HG02852 (cell line): ENCODE data around the gene HIVEP1.

Experiments used
- ATAC-seq: cut with Tn5 transposase; IDR thresholded peaks from one replicate; pipeline ENCODE4 v1.9.1; 2021; ENCODE audit warnings: mild to moderate bottlenecking, moderate library complexity; ENCODE audit not compliant: unreplicated experiment

HIVEP1 gene

DNA sequence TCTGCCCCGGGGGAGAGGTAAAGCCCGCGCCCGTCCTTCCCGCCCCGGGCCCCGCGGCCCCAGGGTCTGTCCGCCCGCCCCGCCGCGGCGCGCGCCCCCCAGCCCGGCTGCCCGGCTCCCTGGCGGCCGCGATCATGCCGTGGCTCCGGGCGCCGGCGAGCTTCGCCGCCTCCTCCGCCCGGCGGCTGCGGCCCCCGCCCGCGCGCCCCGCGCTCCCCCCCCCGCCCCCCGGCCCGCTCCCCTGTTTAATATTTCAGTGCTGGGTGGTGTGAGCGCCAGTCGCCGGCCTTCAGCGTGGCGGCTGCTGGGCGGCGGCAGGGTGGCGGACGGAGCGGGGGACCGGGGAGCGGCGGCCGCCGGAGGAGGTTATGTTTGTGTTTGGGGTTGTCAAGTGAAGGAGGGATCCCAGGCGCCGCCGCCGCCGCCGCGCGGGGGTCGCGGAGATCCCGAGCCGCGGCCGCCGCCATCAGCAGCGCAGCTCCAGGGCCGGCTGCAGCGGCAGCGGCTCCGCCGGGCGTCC, at the start of gene HIVEP1:
TSS of gene HIVEP1 (plus strand) at position 275 of the 520 bp plus-strand sequence. CDS start 3,317 bp downstream, outside the sequence.
- ATAC-seq, result no peak

DNA sequence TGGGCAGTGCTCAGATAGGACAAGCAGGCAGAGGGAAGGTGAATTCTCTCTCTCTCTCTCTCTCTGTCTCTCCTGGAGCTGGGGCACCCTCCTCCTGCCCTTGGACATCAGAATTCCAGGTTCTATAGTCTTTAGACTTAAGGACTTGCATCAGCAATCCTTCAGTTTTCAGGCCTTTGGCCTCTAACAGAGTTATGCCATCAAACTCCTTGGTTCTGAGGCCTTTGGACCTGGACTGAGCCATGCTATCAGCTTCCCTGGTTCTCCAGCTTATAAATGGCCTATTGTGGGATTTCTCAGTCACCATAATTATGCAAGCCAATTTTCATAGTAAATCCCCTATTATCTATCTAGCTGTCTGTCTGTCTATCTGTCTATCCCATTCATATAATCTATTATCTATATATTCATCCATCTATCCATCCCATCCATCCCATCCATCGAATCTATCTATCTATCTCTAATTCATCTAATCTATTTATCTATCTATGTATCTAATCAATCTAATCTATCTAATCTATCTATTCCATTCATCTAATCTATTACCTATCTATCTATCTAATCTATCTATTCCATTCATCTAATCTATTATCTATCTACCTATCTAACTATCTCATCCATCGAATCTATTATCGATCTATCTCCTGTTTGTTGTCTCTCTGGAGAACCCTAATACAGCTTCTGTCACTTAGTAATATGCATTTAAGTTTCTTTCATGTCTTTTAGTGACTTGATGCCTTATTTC, 48.2 kb upstream of the HIVEP1 start:
- ATAC-seq, result no peak

DNA sequence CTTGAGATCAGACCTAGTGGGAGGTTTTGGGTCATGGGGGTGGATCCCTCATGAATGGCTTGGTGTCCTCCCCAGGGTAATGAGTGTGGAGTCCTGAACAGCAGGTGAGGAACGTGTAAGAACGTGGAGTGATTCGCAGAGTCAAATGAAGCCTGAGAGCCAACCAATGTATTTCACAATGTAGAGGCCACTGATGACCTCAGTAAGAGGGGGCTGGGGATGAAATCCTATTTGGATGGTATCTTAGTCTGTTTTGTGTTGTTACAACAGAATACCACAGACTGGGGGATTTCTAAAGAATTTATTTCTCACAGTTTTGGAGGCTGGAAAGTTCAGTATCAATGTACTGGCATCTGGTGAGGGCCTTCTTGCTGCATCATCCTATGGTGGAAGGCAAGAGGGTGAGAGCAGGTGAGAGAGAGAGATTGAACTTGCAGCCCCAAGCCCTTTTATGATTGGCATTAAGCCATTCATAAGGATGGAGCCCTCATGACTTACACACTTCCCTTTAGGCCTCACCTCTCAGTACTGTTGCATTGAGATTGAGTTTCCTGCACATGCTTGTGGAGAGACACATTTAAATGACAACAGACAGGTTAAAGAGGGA, 47.3 kb upstream of the HIVEP1 start:
- ATAC-seq, result no peak

DNA sequence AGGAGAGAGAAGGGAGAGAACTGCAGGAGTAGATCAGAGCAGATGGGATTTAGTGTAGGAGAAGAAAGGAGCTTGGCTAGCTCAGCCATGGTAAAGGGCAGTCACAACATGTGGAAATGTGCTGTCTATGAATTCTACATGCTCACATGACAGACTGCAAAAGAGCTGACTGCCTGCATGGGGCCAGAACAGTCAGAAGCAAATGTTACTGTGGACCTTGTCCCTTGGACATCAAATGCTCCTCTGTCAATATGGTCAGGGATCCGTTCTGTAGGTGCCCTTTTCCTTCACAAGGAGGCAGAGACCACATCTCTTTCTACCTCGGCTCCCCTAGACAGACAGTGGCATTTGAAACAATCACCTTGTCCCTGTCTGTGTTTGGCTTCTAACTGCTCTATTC, 46.6 kb upstream of the HIVEP1 start:
- no peak for ATAC-seq

DNA sequence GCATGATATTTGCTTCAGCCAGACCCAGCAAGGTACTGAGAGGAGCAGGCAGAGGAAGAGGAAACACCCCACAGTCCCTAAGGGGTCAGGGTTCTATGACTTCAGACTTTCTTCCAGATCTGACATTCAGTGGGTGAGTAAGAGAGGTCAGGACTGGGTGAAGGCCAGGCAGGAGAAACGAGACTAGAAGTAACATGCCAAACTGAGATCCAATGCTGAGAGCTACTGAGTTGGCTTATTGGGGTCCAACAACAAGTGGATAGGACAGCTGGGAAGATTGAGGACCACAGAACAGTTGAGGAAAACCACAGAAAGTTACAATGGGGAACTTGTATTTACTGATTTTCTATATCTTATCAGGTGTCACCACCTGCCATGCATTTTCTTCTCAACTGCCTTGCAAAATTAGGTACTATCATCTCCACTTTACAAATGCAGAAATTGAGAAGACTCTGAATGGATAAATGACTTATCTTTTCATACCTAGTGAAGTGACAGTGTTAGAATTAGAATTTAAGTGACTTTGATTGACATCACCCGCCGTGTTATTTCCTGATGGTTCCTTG, 43.8 kb upstream of the HIVEP1 start:
- no peak for ATAC-seq

DNA sequence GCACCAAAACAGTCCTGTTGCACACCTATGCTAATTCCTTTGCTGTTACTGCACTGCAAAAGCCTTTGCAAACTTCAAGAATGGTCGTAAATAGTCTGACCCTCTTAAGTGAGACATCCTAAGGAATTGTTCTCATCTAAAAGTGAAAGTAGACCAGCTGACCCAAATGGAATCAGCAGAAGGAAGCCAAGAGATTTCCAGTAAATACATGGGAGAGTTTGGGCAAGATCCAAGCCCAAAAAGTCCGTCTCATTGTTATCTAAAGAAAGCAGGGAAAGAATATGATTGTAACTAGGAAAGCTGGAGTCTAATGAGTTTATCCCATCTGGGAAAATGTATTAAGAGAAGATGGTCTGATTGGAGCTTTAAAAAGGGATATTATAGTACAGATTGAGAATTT, 43.0 kb upstream of the HIVEP1 start:
- no peak for ATAC-seq

DNA sequence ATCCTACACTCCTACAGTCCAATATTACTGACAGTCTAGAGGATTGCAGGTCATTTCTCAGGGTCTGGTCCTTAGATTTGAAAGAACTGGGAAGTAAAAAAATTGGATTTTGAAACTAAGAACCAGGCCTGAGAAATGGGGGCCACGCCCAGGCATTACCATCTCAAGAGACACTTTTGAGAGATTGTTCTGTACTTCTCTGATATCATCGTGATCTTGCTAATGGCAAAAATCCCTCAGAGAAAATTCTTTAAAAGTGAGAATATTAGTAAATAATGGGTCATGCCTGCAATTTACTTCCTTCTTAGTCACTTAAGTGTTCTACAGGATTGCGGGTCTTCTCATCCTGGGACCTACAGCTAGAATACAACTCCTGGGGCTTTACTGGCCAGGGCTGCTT, 42.0 kb upstream of the HIVEP1 start:
- no peak for ATAC-seq

DNA sequence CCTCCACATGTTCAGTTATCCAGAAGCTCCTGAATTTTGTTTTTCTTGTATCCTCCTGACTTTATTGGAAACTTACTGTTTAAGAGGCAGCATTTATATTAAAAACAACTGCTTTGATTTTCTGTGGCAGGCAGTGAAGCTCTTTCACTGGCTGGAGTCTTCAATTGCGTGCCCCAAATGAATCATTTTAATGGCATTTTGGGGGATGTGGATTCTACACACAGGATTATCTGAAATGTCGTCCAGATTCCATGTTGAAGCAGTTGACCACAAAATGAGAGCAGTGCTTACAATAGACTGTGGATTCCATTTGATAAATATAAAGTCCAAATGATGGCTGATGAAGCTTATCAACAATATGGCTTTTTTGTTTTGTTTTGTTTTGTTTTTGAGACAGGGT, 41.0 kb upstream of the HIVEP1 start:
- no peak for ATAC-seq

DNA sequence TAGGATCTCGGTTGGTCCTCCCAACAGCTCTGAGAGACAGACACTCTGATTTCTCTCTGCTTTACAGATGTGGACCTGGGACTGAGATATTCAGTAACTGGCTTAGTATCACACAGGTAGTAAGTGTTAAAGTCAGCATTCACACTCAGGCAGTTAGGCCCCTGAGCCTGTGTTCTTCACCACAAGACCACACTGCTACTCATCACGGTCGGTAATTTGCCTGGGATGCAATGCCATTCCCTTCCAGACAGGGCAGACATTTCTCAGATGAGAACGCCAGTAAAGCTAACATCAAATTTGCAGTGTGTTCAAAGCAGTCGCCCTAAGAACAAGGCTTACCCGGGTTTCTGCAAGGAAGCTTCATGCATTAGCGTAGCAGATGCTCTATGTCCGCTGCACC, 39.8 kb upstream of the HIVEP1 start:
- no peak for ATAC-seq

DNA sequence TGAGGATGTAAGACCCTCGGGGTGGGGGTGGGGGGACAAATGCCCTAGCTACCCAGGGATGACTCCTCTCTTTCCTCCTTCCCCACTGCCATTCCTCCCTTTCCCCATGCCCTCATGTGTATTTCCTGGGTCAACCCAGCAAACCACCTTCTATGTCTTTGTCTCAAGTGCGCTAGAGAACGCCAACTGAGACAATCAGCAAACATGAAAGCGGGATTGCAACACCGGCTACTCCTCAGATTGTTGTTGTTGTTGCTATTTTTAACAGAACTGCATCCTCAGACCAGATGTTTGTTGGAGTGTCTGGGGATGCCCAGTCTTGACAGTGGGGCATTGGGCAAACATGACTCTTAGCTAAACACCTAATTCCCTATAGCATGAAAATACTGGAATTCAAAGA, 39.3 kb upstream of the HIVEP1 start:
- no peak for ATAC-seq

DNA sequence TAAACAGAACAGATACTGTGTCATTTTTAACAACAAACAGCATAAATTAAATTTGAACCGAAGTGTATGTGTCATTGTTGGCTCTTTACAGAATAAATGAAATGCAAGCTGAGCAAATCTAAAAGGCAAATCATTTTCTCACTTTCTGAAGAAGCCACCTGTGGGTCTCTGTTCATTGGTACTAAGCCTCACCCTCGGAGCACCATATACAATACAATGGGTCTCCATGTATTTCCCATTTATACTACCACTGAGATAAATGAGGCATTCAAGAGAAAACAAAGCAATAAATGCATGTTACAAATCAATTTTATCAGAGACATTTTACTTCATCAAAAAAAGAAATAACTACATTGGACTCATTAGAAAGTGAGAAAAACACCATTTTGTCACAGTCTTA, 38.9 kb upstream of the HIVEP1 start:
- no peak for ATAC-seq

DNA sequence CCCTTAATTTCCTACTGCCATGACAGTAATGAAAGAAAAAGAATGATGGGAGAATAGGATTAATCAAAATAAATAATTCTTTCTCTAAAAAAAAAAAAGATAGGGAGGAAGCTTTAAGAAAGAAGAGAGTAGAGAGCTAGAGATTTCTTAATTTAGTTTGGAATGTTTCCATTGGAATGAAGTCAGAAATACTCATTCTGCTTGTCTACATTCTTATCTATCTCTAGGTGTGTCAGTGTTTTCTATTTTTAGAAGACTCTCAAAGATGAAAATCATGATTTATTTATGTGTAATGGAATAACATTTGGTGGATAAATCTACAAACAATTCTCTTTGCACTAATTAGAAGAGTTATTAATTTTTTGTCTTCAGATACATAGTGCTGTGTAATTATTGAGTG, 38.0 kb upstream of the HIVEP1 start:
- no peak for ATAC-seq

DNA sequence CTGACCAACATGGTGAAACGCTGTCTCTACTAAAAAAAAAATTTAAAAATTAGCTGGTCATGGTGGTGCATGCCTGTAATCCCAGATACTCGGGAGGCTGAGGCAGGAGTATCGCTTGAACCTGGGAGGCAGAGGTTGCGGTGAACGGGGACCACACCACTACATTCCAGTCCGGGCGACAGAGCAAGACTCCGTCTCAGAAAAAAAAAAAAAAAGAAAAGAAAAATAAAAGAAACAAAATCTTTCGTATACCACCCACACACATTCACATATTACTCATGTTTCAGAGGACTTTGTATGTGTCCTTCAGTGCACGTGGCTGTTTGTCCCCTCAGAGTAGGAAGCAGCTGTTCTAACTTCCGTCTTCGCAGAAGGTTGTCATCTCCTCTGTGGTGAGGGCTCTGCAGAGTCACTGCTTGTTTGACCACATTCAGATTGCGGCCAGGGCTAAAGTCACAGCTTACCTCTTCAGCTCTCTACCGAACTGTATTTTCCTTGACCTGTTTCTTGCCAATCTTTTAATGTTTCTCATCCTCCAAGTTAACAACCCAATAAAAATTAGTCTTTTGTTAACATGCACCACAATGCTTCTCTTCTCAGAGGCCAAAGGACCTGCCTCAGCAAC, 36.6 kb upstream of the HIVEP1 start:
- peak; percentile 93 for ATAC-seq

DNA sequence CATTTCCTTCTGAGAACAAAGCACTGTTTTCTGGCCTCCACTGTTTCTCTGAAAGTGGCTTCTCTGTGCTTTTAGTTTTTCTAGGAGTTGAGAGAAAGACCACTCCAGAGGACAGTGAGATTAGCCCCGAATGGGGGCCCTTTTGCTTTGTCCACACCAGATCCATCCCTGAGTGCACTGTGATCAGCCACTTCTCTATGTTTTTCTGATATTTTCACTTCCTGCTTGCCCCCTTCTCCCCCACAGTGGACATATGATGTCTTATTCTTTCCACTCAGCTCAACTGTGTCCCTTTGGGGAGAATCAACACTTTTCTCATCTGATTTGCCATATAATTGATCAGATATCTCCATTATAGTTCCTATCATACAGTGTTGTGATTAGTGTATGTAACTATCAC, 35.6 kb upstream of the HIVEP1 start:
- ATAC-seq, result no peak

DNA sequence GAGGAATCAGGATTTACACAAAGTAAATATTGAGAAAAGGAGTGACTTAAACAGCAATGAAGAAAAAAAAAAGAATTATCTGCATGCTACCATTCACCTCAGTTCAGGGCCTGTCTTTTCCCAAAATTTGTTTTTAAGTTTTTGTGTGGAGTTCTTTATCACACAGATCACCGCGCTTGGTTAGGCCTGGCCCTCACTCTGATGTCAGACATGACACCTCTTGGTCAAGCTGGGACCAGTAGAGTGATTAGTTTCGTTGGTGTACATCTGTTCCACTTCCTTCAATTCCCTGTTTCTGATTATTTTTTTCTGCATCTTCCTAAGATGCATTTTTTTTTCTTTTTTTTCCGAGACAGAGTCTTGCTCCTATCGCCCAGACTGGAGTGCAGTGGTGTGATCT, 34.9 kb upstream of the HIVEP1 start:
- no peak for ATAC-seq

DNA sequence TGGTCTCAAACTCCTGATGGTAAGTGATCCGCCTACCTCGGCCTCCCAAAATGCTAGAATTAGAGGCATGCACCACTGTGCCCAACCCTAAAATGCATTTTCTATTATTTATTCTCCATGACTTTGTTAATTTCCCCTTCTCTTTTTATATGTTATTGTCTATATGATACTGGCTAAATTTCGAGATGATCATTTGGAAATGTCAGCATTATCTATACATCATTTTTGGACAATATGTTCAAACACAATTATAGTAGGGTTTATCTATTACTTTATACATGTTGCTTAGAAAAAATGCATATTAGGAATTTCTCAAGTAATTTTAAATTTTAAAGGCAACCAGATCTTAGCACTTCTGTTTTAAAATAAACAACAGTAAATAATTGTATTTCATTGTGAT, 34.4 kb upstream of the HIVEP1 start:
- ATAC-seq, result no peak

DNA sequence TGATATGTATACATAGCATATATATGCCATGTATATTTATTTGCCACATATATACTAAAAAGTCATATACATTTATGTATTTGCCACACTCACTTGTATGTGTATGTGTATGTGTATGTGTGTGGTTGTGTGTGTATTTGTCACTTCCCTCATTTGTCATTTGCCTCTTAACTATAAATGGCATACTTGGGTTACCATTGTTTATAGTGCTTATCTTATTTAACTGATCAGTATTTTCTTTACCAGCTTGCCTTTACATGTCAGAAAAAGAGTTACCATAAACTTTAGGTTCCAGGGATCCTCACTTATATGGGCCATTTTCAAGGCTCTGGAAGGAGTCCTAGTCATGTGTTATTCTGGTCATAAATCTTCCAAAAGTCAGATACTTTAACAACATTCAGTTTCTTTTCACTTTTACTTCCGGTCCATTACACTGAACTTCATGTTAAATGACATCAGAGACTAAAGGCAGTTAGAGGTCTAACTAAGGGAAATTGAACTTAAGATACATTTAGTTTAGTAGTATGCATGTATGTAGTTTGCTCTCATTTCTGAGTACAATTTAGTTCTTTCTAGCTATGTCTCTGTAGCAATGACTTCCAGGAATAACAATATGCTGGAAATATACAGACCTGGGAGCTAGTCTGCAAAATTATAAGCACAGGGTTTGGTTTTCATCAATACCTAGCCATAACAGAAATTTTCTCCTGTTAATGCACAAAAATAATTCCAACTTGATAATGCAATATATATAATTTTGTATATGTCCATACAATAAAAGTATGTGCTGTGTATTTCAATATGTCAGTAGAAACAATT, 33.7 kb upstream of the HIVEP1 start:
- ATAC-seq, result no peak

DNA sequence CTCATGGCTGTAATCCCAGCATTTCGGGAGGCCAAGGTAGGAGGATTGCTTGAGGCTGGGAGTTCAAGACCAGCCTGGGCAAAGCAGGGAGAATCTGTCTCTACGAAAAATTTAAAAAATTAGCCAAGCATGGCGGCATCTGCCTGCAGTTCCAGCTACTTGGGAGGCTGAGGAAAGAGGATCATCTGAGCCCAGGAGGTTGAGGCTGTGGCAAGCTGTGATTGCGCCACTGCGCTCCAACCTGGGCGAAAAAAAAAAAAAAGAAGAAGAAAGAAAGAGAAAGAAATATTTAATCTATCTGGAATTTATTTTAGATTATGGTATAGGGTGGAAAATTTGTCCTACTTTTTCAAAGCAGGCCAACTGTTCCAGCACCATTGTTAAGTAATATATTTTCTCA, 32.2 kb upstream of the HIVEP1 start:
- no peak for ATAC-seq

DNA sequence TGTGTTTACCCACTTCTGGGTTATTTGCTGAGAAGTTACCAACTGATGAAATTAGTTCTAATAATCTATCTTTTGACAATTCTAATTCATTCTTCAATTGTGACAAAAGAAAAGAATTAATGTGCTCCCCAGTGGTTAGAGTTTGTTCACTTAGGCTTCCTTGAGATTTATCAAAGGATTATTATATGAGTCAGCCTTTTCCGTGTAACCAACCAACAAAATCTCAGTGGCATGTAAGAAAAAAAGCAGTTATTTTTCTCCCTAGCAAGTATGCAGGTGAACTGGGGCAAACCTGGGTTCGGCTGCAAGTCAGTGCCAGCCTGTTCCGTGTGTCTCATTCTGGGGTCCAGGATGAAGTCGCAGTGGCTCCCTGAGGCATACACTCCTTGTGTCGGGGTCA, 28.8 kb upstream of the HIVEP1 start:
- no peak for ATAC-seq

DNA sequence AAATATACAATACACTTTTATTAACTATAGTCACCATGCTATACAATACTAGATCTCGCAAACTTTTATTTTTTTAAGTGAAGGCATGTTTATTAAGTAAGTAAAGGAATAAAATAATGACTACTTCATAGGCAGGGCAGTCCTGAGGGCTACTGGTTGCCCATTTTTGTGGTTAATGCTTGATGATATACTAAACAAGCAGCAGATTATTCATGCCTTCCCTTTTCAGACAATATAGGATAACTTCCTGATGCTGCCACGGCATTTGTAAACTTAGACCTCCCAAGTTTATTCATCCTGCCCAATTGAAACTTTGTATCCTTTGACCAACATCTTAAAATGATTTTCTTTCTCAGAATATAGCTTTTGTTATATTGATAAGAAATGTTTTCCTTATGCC, 24.7 kb upstream of the HIVEP1 start:
- ATAC-seq, result no peak

DNA sequence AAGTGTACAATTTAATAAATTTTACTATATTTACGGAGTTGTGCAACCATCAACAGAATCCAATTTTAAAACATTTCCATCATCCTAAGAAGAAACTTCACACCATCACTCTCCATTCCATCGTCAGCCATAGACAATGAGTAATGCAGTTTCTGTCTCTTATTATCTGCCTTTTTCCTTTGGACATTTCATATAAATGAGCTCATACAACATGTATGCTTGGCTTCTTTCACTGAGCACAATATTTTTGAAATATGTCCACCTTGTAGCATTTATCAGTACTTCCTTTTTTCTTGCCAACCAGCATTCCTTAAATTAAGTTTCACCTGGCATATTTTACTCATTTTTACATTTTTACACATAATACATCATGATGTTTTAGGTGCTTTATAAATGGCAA, 22.7 kb upstream of the HIVEP1 start:
- no peak for ATAC-seq
